Coronary artery (tissue), 2 donors: ENCODE data around the gene OR7D4.

Experiments
- DNase-seq: peaks from one replicate; pipeline ENCODE4 v3.0.0-alpha.2; 2017; ENCODE audit warnings: low spot score
- H3K27ac ChIP-seq, 2 donors: fragments of 200-600 bp; sonication (generic); one replicate each; pipeline ENCODE4 v1.5.1; 2016 to 2019
- H3K4me3 ChIP-seq: fragments of 200-600 bp; sonication (generic); 2 replicates; pipeline ENCODE4 v1.5.1; 2016; ENCODE audit warnings: mild to moderate bottlenecking, moderate library complexity
- TF ChIP-seq, protein P1 (sequence below): fragments of 200-600 bp; sonication (generic); IDR thresholded peaks from one replicate; pipeline ENCODE4 v1.5.1; 2019; ENCODE audit warnings: antibody characterized with exemption

The OR7D4 gene

DNA sequence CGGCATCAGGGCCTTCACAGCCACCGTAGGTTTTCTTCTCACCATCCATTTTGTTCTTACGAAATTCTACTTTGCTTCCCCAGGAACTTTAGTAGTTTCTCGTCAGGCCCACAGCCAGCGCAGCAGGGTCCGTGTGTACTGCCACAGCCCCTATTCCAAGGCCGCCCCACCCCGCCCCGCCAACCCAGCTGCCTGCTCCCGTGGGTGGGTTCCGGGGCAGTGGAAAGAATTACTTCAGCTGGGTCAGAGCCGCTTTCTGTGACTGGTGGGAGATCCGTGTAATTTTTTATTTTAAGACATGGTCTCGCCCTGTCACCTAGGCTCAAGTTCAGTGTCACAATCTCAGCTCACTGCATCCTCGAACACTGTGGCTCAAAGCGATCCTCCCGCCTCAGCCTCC lies 36.4 kb downstream of the OR7D4 start:
- TF ChIP-seq, protein P1, sequence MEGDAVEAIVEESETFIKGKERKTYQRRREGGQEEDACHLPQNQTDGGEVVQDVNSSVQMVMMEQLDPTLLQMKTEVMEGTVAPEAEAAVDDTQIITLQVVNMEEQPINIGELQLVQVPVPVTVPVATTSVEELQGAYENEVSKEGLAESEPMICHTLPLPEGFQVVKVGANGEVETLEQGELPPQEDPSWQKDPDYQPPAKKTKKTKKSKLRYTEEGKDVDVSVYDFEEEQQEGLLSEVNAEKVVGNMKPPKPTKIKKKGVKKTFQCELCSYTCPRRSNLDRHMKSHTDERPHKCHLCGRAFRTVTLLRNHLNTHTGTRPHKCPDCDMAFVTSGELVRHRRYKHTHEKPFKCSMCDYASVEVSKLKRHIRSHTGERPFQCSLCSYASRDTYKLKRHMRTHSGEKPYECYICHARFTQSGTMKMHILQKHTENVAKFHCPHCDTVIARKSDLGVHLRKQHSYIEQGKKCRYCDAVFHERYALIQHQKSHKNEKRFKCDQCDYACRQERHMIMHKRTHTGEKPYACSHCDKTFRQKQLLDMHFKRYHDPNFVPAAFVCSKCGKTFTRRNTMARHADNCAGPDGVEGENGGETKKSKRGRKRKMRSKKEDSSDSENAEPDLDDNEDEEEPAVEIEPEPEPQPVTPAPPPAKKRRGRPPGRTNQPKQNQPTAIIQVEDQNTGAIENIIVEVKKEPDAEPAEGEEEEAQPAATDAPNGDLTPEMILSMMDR, result no peak
- no peak for DNase-seq
- H3K4me3 ChIP-seq, result no peak overlapping the region

DNA sequence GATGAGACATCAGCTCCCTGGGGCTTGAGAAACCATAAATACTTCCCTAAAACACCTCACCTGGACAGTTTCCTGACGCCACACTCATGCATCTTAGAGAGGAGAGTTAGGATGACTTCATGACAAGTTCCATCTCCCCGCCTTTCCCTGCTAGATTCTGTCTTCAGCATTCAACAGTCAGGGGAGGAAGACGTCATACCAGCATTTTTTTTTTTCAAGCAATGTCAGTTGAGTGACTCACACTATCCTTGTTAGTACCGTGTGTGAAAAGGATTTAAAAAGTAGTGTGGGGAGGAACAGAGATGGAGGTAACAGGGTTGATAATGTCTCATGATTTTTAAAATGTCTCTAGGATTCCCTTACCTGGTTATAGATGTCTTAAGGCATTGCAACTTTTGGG lies 40.5 kb downstream of the OR7D4 start, which contains the start of gene OR7D2:
Gene OR7D2 (plus strand): TSS at position 79 of the 400 bp plus-strand sequence. CDS start 6,803 bp downstream, outside the sequence.
- TF ChIP-seq, protein P1, result no peak

More for the DNA sequence above, 36.4 kb downstream of the OR7D4 start:
- H3K27ac ChIP-seq, result no peak overlapping the region

DNA sequence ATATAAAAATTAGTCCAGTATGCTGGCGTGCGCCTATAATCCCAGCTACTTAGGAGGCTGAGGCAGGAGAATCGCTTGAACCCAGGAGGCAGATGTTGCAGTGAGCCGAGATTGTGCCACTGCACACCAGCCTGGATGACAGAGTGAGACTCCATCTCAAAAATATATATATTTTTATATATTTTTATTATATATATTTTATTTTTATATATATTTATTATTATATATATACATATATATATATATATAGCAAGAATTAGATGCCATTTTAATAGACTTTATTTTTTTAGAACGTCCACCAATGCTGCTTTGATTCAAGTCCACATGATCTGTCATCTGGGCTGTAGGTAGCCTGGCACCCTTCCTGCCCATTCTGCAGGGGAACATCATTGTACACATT lies 44.1 kb downstream of the OR7D4 start:
- TF ChIP-seq, protein P1, result no peak
- Histone ChIP-seq H3K27ac (no peak overlapping the region), H3K4me3 (no peak overlapping the region)
- no peak for DNase-seq

More for the DNA sequence above, 40.5 kb downstream of the OR7D4 start, which contains the start of gene OR7D2:
- DNase-seq, result no peak
- Histone ChIP-seq H3K27ac (no peak within 1 kb of the TSS), H3K4me3 (no peak within 1 kb of the TSS)

DNA sequence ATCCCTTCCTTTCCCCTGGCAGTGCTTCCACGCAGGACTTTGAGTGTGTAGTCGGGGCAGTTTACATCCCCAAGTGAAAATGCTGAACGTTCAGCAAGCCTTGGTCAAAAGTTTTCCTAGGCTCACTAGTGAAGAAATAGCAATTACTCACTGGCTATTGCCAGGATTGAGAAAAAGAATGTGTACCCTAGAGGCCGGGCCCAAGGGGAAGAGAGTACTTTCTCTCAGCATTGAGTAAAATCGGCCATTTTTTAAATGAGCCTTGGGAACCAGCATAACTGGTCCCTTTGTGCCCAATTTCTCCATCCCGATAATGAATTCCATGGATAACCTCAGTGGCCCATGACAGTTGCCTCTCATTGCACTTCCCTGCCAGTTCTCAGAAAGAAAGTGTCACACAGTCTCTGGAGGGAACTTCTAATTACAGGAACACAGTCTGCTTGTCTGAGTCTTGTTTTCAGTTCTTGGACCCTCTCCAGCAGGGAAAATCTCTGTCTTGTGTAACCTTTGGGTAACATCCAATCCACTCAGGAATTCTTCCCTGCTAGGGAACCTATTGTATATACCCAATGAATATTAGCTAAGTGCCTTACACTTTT lies 47.9 kb downstream of the OR7D4 start:
- no peak overlapping the region for H3K27ac ChIP-seq
- H3K4me3 ChIP-seq, result no peak overlapping the region
- DNase-seq, result no peak
- TF ChIP-seq, protein P1, result no peak

DNA sequence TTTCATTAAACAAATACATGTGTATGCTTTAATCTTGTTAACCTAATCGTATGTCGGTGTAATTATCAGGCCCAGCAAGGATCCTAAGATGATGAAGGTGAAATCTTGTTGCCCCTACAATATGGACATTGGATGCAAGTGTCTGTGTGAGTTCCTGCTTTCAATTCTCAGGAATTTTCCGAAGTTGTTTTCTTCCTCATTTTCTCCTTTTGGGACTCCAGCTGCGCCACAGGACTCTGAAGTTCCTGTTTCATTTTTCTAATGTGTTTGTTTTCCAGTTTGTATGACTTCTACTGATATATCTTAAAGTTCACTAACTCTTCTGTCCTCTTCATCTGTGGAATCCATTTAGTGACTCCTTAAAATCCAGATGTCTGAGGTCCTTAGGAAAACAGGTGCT lies 52.5 kb downstream of the OR7D4 start:
- no peak for DNase-seq
- H3K4me3 ChIP-seq, result no peak overlapping the region
- TF ChIP-seq, protein P1, result no peak
- no peak overlapping the region for H3K27ac ChIP-seq

DNA sequence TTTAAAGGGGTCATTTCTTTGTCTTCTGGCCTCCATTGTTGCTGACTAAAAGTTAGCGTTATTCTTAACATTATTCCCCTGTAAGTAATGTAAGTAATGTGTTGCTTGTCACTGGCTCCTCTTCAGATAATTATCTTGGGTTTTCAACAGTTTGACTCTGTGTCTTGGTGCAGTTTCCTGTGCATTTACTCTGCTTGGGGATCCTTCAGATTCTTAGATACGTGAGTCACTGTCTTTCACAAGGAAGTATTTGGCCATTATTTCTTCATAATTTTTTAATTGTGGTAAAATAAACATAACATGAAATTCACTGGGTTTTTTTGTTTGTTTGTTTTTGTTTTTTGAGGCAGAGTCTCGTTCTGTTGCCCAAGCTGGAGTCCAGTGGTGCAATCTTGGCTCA lies 54.1 kb downstream of the OR7D4 start:
- no peak overlapping the region for H3K4me3 ChIP-seq
- TF ChIP-seq, protein P1, result no peak
- DNase-seq, result no peak
- no peak overlapping the region for H3K27ac ChIP-seq

DNA sequence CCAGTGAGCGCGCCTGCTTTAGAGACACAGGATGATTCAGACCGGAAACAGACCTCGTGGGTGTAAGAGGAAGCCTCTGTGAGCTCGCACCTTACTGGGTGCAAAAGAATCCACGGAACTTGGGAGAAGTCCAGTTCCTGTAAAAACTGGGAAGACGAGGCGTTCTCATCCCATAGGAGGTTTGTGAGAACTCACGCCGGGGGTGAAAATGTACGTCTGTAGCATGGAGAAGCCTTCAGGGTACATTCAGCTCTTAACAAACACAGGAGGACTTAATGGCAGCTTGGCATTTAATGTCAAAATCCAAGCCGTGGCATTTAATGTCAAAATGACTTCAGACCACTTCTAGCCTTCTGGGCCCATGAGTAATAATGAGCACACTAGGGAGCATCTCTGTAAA lies 58.0 kb downstream of the OR7D4 start:
- no peak for DNase-seq
- TF ChIP-seq, protein P1, result no peak
- Histone ChIP-seq H3K4me3 (no peak overlapping the region), H3K27ac (no peak overlapping the region)
